ENCODE data around the gene QSOX1.
A peak's percentile ranks its signal among the peaks of the same experiment; 100 is the strongest.

Gene QSOX1

DNA sequence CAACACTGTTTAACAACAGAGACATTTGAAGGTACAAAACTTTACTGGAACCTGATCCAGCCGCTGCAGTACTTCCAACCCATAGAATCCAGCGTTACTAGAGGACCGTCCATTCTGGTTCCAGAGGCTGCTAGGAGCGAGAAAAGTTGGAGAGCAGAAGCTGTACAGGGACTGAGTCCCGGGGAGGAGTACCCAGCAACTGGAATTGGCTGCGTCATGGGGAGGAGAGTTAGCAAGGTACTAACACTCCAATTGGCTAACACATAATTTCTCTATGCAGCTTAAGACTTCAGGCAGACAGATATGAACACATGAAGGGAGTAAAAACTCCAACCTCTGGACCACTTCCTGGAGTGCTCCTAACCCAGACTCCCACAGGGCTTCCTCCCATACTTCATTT is 2.1 kb upstream of the QSOX1 start:
- no peak for DNase-seq

DNA sequence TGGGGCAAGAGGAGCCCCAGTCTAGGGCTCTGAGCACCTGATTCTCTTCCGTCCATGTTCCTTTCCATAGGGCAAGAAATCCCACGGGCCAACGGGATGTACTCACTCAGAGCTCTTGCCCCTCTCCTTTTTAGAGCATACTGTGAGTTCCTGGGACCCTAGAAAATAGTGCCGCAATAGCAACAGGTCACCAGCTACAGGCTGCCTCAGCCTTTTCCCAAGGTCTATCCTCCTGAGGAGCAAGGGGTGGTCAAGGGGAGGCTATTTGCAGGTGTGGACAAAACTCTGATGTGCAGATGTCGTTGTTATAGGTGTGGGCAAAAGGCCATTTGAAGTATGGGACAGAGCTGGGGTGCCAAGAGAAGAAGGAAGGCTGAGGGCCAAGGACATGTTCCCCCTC is 1.6 kb upstream of the QSOX1 start:
- DNase-seq, result no peak

DNA sequence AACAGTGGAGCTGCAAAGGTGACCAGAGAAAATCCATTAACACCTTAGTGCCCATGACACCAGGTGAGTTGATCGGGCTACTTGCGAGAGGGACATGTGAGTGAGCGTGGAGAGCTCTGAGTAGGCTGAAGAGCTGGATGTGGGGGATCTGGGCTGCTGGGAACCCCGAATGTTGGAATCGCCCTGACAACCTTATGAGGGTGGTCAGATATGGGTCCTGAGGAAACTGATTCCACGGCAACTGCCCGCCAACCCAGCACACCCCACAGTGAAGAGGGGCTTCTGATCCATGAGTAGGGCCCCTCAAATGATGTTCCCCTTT is 705 bp upstream of the QSOX1 start:
- no peak for DNase-seq

DNA sequence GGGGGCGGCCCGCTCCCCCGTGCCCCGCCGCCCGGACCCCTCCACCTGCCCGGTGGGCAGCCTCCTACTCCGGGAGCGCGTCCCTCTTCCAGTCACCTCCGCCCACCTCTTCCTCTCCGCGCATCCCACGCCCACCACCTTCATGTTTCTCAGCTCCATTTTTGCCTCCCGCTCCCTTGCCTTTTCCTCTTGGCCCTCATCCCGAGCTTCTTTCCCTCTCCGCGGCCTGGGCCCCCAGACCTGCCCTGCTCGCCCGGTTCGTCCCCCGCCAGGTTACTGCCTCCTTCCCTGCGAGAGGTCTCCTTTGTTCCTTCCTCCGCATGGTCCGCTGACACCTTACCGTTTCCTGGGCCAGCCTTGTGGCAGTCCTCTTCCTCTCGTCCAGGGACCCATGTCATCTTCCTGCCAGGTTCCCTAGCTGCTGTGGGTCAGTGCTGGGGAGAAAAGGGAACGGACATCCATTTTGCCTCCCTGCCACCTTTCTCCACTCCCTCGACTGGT is 563 bp downstream of the QSOX1 start:
- no peak for DNase-seq

DNA sequence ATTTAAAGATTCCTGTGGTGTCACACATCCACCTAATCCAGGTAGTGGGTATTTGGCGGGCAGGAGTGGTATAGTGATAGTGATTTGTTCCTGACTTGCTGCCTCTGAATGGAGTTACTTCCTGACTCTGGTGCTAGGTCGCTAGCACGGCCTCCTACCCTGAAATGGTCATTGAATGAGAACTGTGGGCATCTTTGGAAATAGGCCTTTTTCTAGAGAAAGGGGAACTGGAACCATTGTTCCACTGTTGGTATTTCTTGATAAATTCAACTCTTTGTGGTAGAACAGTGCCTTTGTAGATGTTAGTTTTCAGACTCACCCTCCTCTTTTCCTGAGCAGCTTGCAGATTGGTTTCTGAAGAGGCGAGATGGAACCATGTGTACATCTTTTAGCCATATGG is 1.5 kb downstream of the QSOX1 start:
- DNase-seq, result no peak

DNA sequence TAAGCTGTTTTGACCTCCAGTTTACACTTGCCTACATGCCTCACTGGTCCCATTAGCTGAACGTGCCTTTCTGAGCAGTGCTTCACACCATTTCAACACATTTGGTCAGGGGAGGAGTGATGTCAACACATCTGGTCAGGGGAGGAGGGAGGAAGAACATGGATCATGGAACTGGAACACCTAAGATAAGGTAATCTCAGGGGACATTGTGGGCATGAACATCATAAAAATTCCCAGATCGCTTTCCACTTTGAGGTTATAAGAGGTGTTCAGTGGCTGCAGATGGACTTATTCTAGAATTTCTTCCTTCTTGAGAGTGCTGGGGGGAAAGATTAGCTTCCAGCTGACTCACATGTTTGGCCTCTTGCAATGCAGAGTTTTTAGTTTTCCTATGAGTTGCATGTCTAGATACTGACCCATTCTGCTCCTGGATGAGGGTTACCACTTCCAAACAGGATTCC is 2.0 kb downstream of the QSOX1 start:
- no peak for DNase-seq

DNA sequence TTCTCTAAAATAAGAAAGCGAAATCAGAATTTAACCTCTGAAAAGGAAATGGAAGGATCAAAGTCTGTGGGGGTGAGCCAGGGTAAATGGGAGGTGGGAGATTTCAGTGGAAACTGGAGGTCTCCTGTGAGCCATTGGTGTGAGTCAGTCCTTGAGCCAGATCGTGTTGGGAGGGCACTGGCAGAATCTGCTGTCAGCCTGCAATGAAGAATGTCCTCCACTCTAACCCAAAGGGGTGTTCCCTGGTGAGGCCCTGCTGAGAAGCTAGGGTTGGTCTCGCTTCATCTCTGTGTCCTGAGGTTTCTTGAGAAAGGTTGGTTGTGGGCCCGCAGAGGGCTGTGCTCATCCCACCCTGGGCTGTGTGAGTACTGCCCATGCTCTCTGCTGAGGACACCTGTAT is 2.4 kb downstream of the QSOX1 start:
- DNase-seq, result no peak

DNA sequence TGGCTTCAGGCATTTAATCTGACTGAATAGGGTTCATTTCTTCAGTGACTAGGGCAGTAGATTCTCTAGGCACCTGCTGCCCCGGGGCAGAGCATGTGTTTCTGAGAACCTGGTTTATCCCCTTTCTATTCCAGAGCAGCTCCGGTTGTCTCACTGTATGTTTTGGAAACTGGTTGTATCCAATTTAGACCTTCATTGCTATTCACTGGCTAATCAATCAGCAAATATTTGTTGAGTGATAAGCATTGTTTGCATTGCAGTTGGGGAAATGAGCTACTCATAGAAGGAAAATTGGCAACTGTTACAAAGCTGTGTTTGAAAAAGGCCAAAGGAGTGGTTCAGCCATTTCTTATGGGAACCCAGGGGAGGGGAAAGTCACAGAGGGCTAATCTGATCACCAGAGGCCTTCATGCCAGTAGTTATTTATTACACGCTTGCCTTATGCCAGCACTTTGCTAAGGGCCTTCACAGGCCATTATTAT is 2.9 kb downstream of the QSOX1 start:
- no peak for DNase-seq

DNA sequence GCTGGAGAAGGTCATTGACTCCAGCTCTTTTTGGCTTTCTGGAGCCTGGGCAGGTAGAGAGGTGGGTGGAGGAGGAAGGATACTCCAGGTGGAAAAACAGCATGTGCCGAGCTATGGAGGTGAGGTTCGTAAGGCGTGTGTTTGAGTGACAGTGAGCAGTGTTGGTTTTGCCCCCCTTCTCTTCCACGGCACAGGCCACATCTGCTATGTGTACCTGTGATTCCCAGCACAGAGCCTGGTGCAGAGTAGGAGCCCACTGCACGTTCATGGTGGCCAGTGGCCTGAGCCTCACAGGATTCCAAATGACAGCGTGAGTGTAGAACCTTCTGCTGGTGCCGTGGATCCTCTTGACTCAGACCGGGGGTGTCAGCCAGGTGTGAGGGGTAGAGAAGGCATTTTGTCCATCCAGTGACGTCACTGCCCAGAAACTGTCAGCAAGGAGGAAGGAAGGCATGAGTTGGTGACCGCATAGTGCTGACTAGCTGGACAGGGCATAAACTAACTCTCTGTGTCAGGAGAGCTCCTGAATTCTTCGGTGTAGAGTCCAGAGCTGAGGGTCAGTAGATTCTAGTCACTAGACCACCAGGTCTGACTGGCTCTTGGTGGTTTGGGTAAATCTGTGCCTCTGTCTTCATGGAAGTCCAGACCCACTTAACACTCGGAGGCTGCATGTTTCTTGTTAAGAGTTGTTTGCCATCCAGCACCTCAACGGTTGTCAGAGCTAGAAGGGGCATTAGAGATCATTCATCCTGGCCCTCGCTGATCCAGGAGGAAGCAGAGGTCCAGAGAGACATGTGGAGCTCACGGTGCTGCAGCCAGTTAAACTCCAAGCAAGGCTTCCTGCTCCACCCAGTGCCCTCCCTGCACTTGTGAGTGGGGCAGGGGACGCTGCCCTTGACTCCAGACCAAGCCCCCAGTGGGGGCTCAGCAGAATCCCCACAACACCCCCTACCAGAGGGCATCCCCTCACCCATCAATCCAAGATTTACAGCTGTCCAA is 3.8 kb downstream of the QSOX1 start:
- DNase-seq, result no peak

DNA sequence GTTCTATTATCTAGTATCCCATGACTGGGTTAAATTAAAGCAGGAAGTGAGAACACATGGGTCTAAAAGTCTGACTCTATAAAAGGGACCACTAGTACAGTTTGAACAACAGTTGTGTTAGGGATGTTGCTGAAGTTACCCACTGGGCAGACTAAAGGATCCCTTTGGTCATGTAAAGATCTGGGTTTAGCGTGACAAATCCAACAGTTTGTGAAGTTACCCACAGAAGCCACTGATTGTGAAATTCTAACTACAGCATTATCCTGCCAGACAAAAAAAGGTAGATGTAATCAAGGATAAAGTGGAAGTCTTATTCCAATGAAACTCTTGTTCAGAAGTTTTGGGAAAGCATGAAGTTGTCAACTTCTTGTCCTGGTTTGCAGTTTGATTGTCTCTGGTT is 5.7 kb downstream of the QSOX1 start:
- DNase-seq, result no peak

DNA sequence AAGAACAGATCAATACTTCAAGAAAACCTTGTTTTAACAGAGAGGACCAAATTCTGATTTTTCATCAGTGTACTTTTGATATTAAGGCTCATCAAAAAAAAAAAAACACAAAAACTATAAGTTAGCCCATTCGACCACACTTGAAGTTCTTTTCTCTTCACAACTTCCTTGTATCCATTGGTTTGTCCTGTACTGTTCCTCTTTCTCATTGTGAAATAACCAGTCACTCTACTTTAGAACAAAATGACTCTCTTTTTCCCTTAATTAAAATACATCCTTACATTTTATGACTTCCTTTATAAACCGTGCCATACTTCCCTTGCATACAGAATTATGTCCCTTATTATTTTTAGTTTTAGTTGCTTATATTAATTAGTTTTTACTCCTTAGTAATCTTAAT is 8.4 kb downstream of the QSOX1 start:
- no peak for DNase-seq

DNA sequence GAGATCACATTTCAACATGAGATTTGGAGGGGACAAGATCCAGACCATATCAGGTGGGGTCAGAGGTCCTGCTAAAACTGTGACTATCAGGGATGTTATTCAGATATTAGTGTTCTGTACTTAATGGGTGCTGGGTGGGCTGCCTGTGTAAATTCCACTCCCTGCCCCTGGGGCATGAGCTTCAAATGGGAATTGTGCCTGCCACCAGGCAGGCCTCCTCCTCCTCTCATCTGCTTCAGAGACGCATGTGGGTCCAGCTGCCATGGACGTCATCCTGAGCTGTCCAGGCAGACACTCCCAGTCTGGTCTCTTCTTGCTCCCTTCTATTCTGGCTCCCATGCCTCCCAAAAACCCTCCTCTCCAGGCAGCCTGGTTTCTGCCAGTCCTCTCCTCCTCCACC is 10.4 kb downstream of the QSOX1 start:
- peak; percentile 27 for DNase-seq

DNA sequence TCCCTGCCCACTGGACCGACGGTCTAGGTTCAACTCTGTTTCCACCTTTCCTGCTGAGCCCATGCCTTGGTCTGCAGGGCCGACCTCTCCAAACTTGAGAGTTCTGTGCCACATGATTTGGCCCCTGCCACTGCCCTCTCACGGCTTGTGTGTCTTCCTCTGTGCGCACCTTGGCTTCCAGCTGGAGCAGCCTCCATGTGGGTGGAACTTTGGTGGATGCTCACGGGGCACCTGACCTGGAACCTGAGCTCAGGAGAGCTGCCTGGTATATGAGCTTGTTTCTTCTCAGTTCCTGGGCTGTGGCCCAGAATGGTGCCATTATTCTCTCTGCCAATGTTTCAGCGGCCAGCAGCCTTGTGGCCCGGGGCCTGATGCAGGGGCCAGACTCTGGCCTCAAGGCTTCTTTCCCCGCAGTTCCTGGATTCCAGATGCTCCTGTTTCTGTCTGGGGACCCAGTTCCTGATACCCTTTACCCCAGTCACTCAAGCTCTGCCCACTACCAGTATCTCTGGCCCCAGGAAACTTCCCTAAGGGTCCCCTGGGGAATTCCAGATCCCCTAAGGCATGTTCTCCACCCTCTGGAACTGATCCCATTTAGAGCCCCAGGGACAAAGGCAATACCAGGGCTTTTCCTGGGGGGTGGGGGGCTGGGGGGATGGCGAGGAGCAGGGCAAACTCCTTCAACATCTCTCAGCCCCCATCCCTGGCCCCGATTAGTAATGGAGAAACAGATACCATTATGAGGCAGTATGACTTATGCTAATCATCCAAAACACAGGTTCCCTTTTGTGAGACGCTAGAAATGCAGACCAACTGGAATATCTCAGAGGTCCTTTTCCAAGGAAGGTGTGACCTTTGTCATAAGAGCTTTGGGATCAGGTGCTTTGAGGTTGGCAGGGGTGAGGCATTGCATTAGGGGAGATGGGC is 11.1 kb downstream of the QSOX1 start:
- DNase-seq, result peak; percentile 39

DNA sequence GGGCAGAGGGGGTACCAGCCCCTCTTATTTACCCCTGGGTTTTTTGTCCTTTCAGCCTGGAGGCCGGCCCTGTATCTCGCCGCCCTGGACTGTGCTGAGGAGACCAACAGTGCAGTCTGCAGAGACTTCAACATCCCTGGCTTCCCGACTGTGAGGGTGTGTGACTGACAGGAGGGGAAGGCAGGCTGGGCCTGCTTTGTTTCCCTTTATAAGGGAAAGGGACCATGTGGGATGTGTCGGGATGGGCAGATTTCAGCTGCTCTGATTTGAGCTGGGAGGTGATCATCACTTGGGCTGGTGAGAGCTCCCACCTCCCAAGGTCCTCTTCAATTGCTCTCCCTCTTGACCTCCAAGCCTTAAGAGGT is 11.7 kb downstream of the QSOX1 start:
- DNase-seq, result peak; percentile 44

DNA sequence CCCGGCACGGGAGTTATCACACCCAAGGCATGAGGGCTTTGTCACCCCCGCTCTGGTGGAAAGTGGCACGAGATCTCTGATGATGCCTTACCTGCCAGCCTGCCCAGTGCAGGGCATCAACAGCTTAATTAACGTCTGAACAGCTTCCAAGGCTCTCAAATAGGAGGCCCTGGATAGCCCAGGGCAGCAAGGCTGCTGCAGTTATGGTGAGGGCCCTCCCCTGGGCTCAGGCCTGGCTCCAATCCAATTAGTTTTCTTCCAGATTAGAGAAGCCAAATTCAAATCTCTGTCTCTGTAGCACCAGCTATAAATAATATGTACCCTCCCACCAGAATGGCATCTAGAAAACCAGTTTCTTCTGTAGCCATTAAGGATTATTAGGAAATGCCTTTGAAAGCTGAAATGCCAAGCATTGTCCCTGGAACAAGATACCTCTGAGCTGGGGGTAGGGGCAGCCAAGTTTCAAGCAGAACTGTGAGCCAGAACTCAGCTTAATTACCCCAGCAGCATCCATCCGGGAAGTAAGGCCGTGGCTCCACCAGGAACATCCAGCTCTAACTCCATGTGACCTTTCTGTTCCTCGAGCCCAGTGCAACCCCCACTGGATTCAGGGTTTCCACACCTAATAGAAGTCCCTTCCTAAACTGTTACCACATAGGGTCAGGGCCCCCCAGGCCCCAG is 12.5 kb downstream of the QSOX1 start:
- DNase-seq, result peak; percentile 38

DNA sequence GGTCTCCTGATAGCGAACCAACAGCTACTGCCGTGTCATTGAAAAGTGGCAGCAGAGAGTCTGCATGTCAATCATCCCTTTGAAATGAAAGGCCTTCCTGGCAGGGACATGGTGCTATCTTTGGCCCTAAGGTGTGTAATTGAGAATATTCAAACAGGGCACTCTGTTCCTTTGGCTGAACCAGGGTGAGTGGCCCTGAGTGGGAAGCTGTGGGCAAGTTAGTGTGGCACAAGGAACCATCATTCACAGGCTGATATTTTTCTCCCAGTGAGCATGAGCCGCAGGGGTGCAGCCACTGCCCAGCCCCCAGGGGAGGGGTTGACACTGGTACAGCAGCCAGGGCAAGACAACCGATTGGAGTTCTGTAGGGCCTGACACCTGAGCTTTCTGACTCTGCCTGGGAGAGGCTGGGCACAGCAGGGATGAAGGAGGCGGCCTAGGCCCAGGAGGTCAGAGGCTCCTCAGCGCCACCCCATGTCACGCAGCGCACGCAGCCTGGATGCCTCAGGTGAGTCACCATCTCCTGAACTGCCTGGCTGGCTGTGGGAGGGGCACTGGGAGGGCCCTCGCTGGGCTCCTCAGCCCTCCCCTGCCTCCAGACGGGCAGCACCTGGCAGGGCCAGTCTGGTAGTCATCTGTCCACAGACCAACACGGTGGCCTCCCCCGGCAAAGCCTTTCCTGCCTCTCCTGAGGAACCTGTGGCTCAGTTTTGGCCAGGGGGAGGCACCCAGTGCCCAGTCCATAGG is 13.2 kb downstream of the QSOX1 start:
- peak; percentile 57 for DNase-seq

DNA sequence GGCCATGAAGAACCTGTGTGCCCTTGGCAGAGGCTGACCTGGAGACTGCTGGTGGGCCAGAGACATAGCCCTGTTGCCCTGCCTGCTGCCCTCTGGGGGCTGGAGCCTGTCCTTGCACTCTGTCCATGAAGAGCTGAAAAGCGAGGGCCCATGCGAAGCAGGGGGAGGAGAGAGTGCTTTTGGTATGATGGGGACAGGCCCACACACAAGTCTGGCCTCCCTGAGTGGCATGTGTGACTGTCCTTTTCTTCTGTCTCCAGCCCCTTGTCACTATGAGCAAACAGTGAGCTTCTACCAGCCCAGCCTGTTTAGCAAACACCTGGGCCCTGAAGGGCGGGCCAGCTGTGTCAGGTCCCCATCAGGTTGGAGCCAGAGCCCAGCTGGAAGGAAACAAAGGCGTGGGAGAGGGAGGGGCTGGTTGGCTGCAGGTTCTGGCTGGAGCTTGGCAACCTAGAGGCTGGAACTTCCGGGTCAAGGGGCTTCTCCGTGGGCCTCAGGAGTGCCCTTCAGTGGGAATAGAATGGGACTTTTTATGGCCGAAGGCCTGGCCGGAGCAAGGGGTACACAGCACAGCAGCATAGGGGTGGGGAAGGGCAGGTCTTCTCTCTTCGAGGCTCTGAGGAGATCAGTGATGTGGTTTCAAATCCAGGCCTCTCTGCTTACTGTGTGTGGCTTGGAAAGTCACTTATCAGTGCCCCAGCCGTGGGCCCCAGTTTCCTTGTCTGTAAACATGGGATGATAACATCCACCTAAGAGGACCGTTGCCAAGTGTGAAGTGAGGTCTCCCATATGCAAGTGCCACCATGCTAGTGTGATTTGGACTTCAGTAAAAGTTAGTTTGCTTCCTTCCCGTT is 14.3 kb downstream of the QSOX1 start:
- DNase-seq, result peak; percentile 70

DNA sequence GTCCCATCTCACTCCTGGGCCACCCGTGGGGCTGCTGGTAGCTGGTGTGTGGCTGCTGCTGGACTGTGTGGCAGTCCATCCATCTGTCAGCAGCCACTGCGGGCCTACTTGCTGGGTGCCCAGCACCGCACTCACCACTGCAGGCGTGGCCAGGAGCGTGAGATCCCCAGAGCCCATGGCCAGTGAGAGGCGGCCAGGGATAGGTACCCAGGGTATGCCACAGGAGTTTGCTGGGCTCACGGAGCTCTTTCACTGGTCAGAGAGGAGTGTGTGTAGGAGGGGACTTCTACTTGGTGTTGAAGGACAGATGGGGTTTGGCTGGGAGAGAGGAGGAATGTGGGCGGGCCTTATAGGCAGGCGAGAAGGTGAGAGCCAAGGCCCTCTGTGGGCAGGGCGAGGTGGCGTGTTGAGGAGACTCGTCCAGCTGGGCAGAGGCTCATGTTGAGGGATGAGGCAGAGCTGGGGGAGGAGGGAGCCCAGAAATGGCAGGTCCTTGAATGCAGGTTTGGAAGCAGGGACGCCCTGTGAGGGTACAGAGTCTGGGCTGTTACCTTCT is 15.0 kb downstream of the QSOX1 start:
- peak; percentile 31 for DNase-seq

DNA sequence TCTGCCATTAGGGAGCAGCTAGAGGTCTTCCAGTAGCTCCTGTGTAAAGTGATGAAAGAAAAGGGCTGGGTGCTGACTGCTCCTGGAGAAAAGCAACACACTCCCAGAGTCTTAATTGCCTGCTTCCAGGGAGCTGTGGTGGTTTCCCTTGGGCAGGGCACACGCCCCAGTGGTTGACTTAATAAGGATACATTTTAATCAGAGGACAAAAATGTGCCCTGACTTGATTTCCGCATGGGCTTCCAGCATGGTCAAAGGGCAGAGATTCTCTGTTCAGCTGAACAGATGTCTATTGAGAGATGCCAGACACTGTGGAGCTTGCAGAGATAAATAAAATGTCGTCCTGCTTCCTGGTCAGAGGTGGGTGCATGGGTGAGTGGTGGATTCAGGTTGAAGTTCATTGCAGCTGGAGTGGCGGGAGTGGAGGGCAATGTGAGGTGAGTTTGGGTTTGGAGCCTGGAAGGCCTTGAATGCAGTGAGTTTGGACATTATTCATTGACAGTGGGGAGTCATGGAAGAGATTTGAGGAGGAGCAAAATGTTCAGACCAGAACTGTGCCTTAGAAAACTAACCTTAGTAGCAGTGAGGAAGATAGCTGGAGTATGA is 16.0 kb downstream of the QSOX1 start:
- DNase-seq, result no peak

DNA sequence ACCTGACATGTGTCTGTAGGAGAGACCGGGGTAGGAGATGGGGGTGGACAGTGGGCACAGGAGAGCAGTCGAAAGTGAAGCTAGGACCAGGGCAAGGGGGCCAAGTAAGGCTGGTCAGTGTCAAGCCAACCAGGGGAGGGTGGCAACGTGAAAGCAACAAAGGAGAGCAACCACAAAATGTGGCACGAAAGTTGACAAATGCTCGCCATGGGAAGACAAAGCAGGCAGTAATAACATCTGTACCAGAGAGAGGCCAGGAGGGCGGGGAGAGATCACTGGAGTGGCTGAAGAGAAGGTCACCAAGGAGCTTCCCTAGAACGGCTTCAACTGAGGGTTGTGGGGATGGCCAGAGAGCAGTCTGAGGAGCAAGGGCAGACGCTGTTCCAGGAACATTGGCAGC is 17.0 kb downstream of the QSOX1 start:
- DNase-seq, result peak; percentile 17

Measured in activated effector memory CD4-positive, alpha-beta T cell treated with anti-CD3 and anti-CD28 coated beads, Interleukin-2, amount 50 U/mL, for 16 hours (primary cell).